Muscle of leg (tissue), 11 donors: Measurements from ENCODE around the gene ZNF497. TPM values are rescaled to one million over a fixed set of nuclear protein-coding genes. Genes with fewer than 3 reads are reported as not detected.

Experiments used
- DNase-seq: peaks from one replicate; pipeline ENCODE4 v3.0.0; 2013
- H3K27ac ChIP-seq: one replicate; pipeline ENCODE4 v1.5.1; 2013; ENCODE audit warnings: mild to moderate bottlenecking, low read length, control low read depth
- H3K27me3 ChIP-seq: one replicate; pipeline ENCODE4 v1.6.1; 2013; ENCODE audit warnings: low read length; ENCODE audit not compliant: control insufficient read depth, insufficient read depth
- H3K36me3 ChIP-seq: one replicate; pipeline ENCODE4 v1.6.1; 2013; ENCODE audit warnings: low read length; ENCODE audit not compliant: control insufficient read depth, insufficient read depth
- H3K4me1 ChIP-seq: one replicate; pipeline ENCODE4 v1.6.1; 2013; ENCODE audit warnings: low read length; ENCODE audit not compliant: control insufficient read depth, insufficient read depth
- H3K4me3 ChIP-seq: one replicate; pipeline ENCODE4 v1.5.1; 2013; ENCODE audit warnings: low read length, control low read depth
- H3K9me3 ChIP-seq: replicated peaks from 2 replicates; pipeline ENCODE4 v1.6.1; 2013; ENCODE audit warnings: low read depth, low read length; ENCODE audit not compliant: control insufficient read depth
- WGBS: methylation state at CpG from one replicate; pipeline ENCODE4 v1.1.5; 2013; ENCODE audit warnings: missing lambda C conversion rate; ENCODE audit not compliant: insufficient coverage; 5-methylcytosine and 5-hydroxymethylcytosine counted together
- polyA plus RNA-seq, 8 donors: library from polyadenylated mRNA; unstranded; fragments of 120-200 nt; gene quantifications; one replicate each; pipeline versions ENCODE4 v1.2.1 to v1.2.3, GENCODE V29; 2013; ENCODE audit warnings: inconsistent platforms in 1 of 8, low replicate concordance in 1 of 8; ENCODE audit not compliant: insufficient read length in 8 of 8, insufficient read depth in 1 of 8
- total RNA-seq: library from RNA; stranded (reverse); fragments of 120-200 nt; gene quantifications from one replicate; pipeline ENCODE4 v1.2.4, GENCODE V29; 2013

Gene ZNF497
- total and polyA plus RNA-seq, 9 donors: 1.8 to 3.2 (median 2.7) TPM

GRCh38 chr19:58307736-58308135 lies 54.8 kb downstream of the ZNF497 start:
- Histone ChIP-seq H3K9me3 (no peaks in the 10 kb centered on the region), H3K27ac (no peak overlapping the region), H3K36me3 (peaks cover 36% of the 10 kb centered on the region), H3K4me3 (no peak overlapping the region), H3K4me1 (peaks cover 5% of the 10 kb centered on the region), H3K27me3 (no peaks in the 10 kb centered on the region)
- no peak for DNase-seq
- WGBS: 80% methylated on average over 2 of the region's 4 CpGs

- Histone ChIP-seq H3K9me3 (no peaks in the 10 kb centered on the region), H3K36me3 (peaks cover 26% of the 10 kb centered on the region), H3K27me3 (no peaks in the 10 kb centered on the region), H3K4me1 (peaks cover 5% of the 10 kb centered on the region), H3K27ac (peak overlapping the region; percentile 94), H3K4me3 (peak overlapping the region; percentile 99)
- 58% methylated on average over 12 of the region's 12 CpGs for WGBS
- no peak for DNase-seq
Measured at GRCh38 chr19:58305932-58306323, 56.6 kb downstream of the ZNF497 start.

GRCh38 chr19:58305065-58305931 lies 57.3 kb downstream of the ZNF497 start, which contains the start of gene ERVK3-1:
TSS of gene ERVK3-1 (plus strand) at chr19:58305377. CDS start at chr19:58312169, 6,792 bp downstream.
- H3K27me3 ChIP-seq: no peaks in the 10 kb centered on the region
- H3K27ac ChIP-seq: peak within 1 kb of the TSS; percentile 94
- peaks cover 5% of the 10 kb centered on the region for H3K4me1 ChIP-seq
- DNase-seq: peak; percentile 99
- no peaks in the 10 kb centered on the region for H3K9me3 ChIP-seq
- peaks cover 32% of the 10 kb centered on the region for H3K36me3 ChIP-seq
- under 1% methylated on average over 38 of the region's 55 CpGs for WGBS
- peak within 1 kb of the TSS; percentile 99 for H3K4me3 ChIP-seq

GRCh38 chr19:58304748-58305064 lies 57.8 kb downstream of the ZNF497 start:
- H3K36me3 ChIP-seq: peaks cover 38% of the 10 kb centered on the region
- H3K27ac ChIP-seq: peak overlapping the region; percentile 71
- DNase-seq: no peak
- no peaks in the 10 kb centered on the region for H3K27me3 ChIP-seq
- no peaks in the 10 kb centered on the region for H3K9me3 ChIP-seq
- H3K4me1 ChIP-seq: peaks cover 5% of the 10 kb centered on the region
- peak overlapping the region; percentile 99 for H3K4me3 ChIP-seq
- 0% methylated on average over 2 of the region's 7 CpGs for WGBS

Other genes starting within 250 kb of the ZNF497 start
- 19.0 TPM for gene ZNF329, start 212.0 kb downstream of the ZNF497 start, total RNA-seq
- gene ZNF329, start 212.0 kb downstream of the ZNF497 start, polyA plus RNA-seq: 10 to 100 TPM in 7 of 8 donors, 1 to 10 TPM in 1; 9.8 to 13.6 (median 12.4) TPM
- 10.0 TPM for gene ZNF274, start 179.7 kb downstream of the ZNF497 start, total RNA-seq
- gene ZNF274, start 179.7 kb downstream of the ZNF497 start, polyA plus RNA-seq: 10 to 100 TPM in 1 of 8 donors, 1 to 10 TPM in 7; 8.0 to 10.7 (median 8.8) TPM
- 24.2 TPM for gene ZNF544, start 133.8 kb downstream of the ZNF497 start, total RNA-seq
- gene ZNF544, start 133.8 kb downstream of the ZNF497 start, polyA plus RNA-seq: 10 to 100 TPM; 13.2 to 22.6 (median 15.7) TPM
- 5.7 TPM for gene ZNF8, start 83.8 kb downstream of the ZNF497 start, total RNA-seq
- gene ZNF8, start 83.8 kb downstream of the ZNF497 start, polyA plus RNA-seq: 1 to 10 TPM; 2.6 to 5.9 (median 4.4) TPM
- gene ERVK3-1, start 57.4 kb downstream of the ZNF497 start, total RNA-seq: 30.5 TPM
- 10 to 100 TPM; 28.8 to 37.1 (median 32.4) TPM for gene ERVK3-1, start 57.4 kb downstream of the ZNF497 start, polyA plus RNA-seq
- gene ZSCAN22, start 35.8 kb downstream of the ZNF497 start, total RNA-seq: 2.7 TPM
- gene ZSCAN22, start 35.8 kb downstream of the ZNF497 start, polyA plus RNA-seq: 1 to 10 TPM; 2.4 to 3.4 (median 3.2) TPM
- 10.8 TPM for gene A1BG, start 9.3 kb downstream of the ZNF497 start, total RNA-seq
- gene A1BG, start 9.3 kb downstream of the ZNF497 start, polyA plus RNA-seq: 1 to 10 TPM; 2.4 to 5.0 (median 4.2) TPM
- gene ZNF837, start 18.3 kb upstream of the ZNF497 start, total RNA-seq: 1.0 TPM
- 1 to 10 TPM; 1.1 to 2.3 (median 1.8) TPM for gene ZNF837, start 18.3 kb upstream of the ZNF497 start, polyA plus RNA-seq
- gene RPS5, start 24.5 kb upstream of the ZNF497 start, total RNA-seq: 2,401 TPM
- 1,000 to 10,000 TPM; 1,523 to 1,956 (median 1,735) TPM for gene RPS5, start 24.5 kb upstream of the ZNF497 start, polyA plus RNA-seq
- gene RNF225, start 32.9 kb upstream of the ZNF497 start, total RNA-seq: not detected
- gene RNF225, start 32.9 kb upstream of the ZNF497 start, polyA plus RNA-seq: under 1 TPM in 1 of 8 donors, not detected in 7; 0.20 TPM
- gene ZNF584, start 45.9 kb upstream of the ZNF497 start, total RNA-seq: 7.9 TPM
- gene ZNF584, start 45.9 kb upstream of the ZNF497 start, polyA plus RNA-seq: 1 to 10 TPM; 4.7 to 7.8 (median 6.2) TPM
- gene ZNF132, start 77.4 kb upstream of the ZNF497 start, total RNA-seq: 9.5 TPM
- gene ZNF132, start 77.4 kb upstream of the ZNF497 start, polyA plus RNA-seq: 1 to 10 TPM; 3.0 to 5.6 (median 4.7) TPM
- 5.7 TPM for gene ZNF324B, start 88.9 kb upstream of the ZNF497 start, total RNA-seq
- 1 to 10 TPM; 2.7 to 4.7 (median 3.9) TPM for gene ZNF324B, start 88.9 kb upstream of the ZNF497 start, polyA plus RNA-seq
- gene ZNF324, start 104.3 kb upstream of the ZNF497 start, total RNA-seq: 7.3 TPM
- 1 to 10 TPM; 4.8 to 6.4 (median 5.6) TPM for gene ZNF324, start 104.3 kb upstream of the ZNF497 start, polyA plus RNA-seq
- gene ZNF446, start 113.6 kb upstream of the ZNF497 start, total RNA-seq: 7.8 TPM
- 1 to 10 TPM; 6.5 to 9.8 (median 7.8) TPM for gene ZNF446, start 113.6 kb upstream of the ZNF497 start, polyA plus RNA-seq
- gene SLC27A5, start 149.2 kb upstream of the ZNF497 start, total RNA-seq: 5.7 TPM
- gene SLC27A5, start 149.2 kb upstream of the ZNF497 start, polyA plus RNA-seq: 1 to 10 TPM; 2.5 to 4.6 (median 3.9) TPM
- gene ZBTB45, start 157.1 kb upstream of the ZNF497 start, total RNA-seq: 3.0 TPM
- gene ZBTB45, start 157.1 kb upstream of the ZNF497 start, polyA plus RNA-seq: 10 to 100 TPM in 6 of 8 donors, 1 to 10 TPM in 2; 9.2 to 12.4 (median 10.5) TPM
- 213 TPM for gene TRIM28, start 181.3 kb upstream of the ZNF497 start, total RNA-seq
- 100 to 1,000 TPM; 297 to 466 (median 390) TPM for gene TRIM28, start 181.3 kb upstream of the ZNF497 start, polyA plus RNA-seq
- 60.8 TPM for gene CHMP2A, start 192.4 kb upstream of the ZNF497 start, total RNA-seq
- 10 to 100 TPM; 71.0 to 83.3 (median 77.3) TPM for gene CHMP2A, start 192.4 kb upstream of the ZNF497 start, polyA plus RNA-seq
- gene UBE2M, start 195.9 kb upstream of the ZNF497 start, total RNA-seq: 30.6 TPM
- 10 to 100 TPM; 65.3 to 71.8 (median 67.3) TPM for gene UBE2M, start 195.9 kb upstream of the ZNF497 start, polyA plus RNA-seq
- gene MZF1, start 210.6 kb upstream of the ZNF497 start, total RNA-seq: 10.3 TPM
- 10 to 100 TPM in 7 of 8 donors, 1 to 10 TPM in 1; 8.1 to 21.4 (median 17.4) TPM for gene MZF1, start 210.6 kb upstream of the ZNF497 start, polyA plus RNA-seq